Gastrocnemius medialis (tissue), 4 donors: ENCODE measurements around the gene ANGPTL8.

Source experiments
- CTCF ChIP-seq, 5 experiments: fragments of 450-650 bp in 3 of 5; fragments of 200-600 bp in 2 of 5; sonication (generic) in 2 of 5; IDR thresholded peaks in 4 of 5; conservative IDR thresholded peaks in 1 of 5; 1 replicate in 4 of 5; 2 replicates in 1 of 5; pipeline ENCODE4 v1.5.1; 2016 to 2019; ENCODE audit warnings: antibody characterized with exemption in 5 of 5, mild to moderate bottlenecking in 3 of 5, moderate library complexity in 3 of 5
- POLR2A ChIP-seq, 2 donors: fragments of 450-650 bp; IDR thresholded peaks; one replicate each; pipeline ENCODE4 v1.6.1; 2017; ENCODE audit warnings: antibody characterized with exemption in 2 of 2, mild to moderate bottlenecking in 2 of 2, moderate library complexity in 2 of 2

GRCh38 chr19:11265785-11266236 lies 26.4 kb downstream of the ANGPTL8 start:
- TF ChIP-seq CTCF (IDR thresholded peaks at IDR 0.05 in 4 of 5, conservative IDR thresholded peaks at IDR 0.05 in 1 of 5) = no peak
- no peak for TF ChIP-seq POLR2A (IDR thresholded peaks at IDR 0.05)
